ENCODE results near the gene C1QTNF5. TPM values are rescaled to one million over a fixed set of nuclear protein-coding genes. Genes with fewer than 3 reads are reported as not detected.
A peak's percentile ranks its signal among the peaks of the same experiment; 100 is the strongest.

Gene C1QTNF5
- total and polyA plus RNA-seq, 7 donors, result 3.2 to 12.0 (median 8.1) TPM

DNA sequence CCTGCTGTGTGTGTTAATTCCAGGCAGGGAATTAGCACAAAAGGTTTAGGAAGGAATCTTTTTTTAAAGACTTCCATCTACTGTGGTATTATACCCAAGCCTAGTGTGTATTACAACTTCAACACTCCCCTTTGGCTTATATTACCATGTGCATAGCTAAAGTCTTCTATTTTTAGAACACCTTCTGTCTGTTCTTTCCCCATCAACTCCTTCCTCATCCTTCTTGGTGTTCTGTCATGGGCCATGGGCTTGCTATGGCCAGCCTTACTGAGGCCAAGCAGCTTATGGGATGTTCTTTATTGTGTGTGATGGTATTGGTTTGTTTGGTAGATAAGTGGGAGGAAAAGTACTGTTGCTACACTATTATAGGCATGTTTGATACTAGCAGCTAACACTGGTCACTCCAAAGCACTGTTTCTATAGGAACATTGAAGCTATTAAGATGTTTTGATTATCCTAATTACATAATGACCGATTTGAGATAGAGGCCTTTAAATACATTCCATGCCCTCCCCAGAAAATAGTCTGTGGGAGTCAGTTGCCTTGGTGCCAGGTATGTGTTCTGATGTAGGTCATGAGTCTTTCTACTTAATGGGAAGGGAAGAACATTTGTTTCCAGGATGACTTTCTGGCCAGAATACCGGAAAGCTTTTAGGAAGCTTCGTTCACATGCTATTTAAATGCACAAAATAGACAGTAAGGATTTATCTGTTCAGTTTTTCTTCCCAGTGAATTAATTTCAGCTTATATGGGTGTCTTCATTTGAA lies 40.3 kb downstream of the C1QTNF5 start:
- Histone ChIP-seq H3K36me3 (ENCODE audit: insufficient read depth in 1 of 2, low read depth in 1 of 2) (peaks cover 0 to 56% of the 10 kb centered on the region in 2 donors), H3K27me3 (ENCODE audit: insufficient read depth in 3 of 3, low read length in 2 of 3) (no peaks in the 10 kb centered on the region), H3K27ac (peak overlapping the region; percentile 89), H3K4me1 (peaks cover 81% of the 10 kb centered on the region), H3K9me3 (no peaks in the 10 kb centered on the region), H3K4me3 (peak overlapping the region; percentile 2)
- ATAC-seq, result peak; percentile 59 to 73 (median 70)
- intact Hi-C loops (cut with DNase I), result no loop called here
- TF ChIP-seq, protein P1, sequence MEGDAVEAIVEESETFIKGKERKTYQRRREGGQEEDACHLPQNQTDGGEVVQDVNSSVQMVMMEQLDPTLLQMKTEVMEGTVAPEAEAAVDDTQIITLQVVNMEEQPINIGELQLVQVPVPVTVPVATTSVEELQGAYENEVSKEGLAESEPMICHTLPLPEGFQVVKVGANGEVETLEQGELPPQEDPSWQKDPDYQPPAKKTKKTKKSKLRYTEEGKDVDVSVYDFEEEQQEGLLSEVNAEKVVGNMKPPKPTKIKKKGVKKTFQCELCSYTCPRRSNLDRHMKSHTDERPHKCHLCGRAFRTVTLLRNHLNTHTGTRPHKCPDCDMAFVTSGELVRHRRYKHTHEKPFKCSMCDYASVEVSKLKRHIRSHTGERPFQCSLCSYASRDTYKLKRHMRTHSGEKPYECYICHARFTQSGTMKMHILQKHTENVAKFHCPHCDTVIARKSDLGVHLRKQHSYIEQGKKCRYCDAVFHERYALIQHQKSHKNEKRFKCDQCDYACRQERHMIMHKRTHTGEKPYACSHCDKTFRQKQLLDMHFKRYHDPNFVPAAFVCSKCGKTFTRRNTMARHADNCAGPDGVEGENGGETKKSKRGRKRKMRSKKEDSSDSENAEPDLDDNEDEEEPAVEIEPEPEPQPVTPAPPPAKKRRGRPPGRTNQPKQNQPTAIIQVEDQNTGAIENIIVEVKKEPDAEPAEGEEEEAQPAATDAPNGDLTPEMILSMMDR (IDR thresholded peaks at IDR 0.05), result no peak
- 21 to 45% (median 40%) methylated on average over 3 of the region's 3 CpGs for WGBS, 3 donors
- DNase-seq, result no peak

DNA sequence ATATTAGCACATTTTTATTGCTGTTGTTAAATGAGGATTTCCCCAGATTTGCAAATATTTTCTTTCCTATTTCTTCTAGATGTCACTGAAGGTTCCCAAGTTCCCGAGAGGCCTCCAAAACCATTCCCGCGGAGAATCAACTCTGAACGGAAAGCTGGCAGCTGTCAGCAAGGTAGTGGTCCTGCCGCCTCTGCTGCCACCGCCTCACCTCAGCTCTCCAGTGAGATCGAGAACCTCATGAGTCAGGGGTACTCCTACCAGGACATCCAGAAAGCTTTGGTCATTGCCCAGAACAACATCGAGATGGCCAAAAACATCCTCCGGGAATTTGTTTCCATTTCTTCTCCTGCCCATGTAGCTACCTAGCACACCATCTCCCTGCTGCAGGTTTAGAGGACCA lies 41.3 kb downstream of the C1QTNF5 start:
- 59 to 67% (median 64%) methylated on average over 9 of the region's 9 CpGs for WGBS, 3 donors
- no peaks in the 10 kb centered on the region for H3K27me3 ChIP-seq (ENCODE audit: insufficient read depth in 3 of 3, low read length in 2 of 3)
- peaks cover 71% of the 10 kb centered on the region for H3K4me1 ChIP-seq
- DNase-seq (no peak), ATAC-seq (peak in 1 of 4 donors; percentile 1)
- no peak overlapping the region for H3K4me3 ChIP-seq
- peak overlapping the region; percentile 89 for H3K27ac ChIP-seq
- TF ChIP-seq, protein P1 (IDR thresholded peaks at IDR 0.05), result no peak
- H3K36me3 ChIP-seq (ENCODE audit: insufficient read depth in 1 of 2, low read depth in 1 of 2), result peaks cover 0 to 56% of the 10 kb centered on the region in 2 donors
- no peaks in the 10 kb centered on the region for H3K9me3 ChIP-seq
- intact Hi-C loops (cut with DNase I), result loop anchor here in 1 of 2 donors (2.0 kb wide), 1 partner anchor 35 kb away; the partner anchor contains the start of gene RNF26

DNA sequence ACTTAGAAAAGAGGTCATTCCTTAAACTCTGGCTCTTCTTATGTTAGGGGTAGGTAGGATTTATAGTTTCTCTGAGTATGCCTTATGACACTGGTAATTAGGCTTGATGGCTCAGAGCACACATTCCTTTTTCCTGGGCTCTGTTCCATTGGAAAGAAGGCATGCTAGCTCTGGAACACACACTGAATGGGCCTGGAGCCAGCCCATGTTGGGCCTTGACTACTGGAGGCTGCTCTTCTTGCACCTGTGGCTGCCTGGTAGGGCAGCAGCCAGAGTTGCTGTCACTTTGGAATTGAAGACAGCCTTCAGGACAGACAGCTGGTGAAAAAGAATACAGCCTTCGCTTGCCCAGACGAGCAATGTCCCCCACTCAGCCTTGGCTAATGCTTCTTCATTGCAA lies 42.0 kb downstream of the C1QTNF5 start:
- 28 to 33% (median 31%) methylated on average over 2 of the region's 2 CpGs for WGBS, 3 donors
- ATAC-seq, result peak; percentile 92 to 94 (median 94)

DNA sequence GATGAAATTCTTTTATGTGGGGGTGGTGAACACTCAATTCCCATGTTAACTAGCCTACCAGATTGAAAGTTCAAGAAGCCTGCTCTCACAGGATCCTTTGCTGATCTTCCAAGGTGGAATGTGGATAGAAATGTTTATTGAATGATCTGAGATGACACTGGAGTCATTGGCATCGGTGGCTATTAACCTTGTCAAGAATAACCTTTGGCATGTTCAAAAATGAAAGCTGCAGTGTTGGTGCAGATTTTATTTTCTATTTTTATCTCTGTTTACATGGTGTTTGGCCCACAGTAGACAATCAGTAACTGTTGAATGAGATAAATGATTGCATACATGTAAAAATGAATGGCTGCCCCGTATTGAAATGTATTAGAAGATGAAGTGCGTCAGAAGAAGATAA lies 42.7 kb downstream of the C1QTNF5 start:
- no peaks in the 10 kb centered on the region for H3K9me3 ChIP-seq
- DNase-seq (no peak), ATAC-seq (no peak)
- 29 to 42% (median 29%) methylated on average over 3 of the region's 3 CpGs for WGBS, 3 donors
- H3K36me3 ChIP-seq (ENCODE audit: insufficient read depth in 1 of 2, low read depth in 1 of 2), result peaks cover 0 to 42% of the 10 kb centered on the region in 2 donors
- H3K4me1 ChIP-seq, result peaks cover 58% of the 10 kb centered on the region
- peak overlapping the region; percentile 89 for H3K27ac ChIP-seq
- no peaks in the 10 kb centered on the region for H3K27me3 ChIP-seq (ENCODE audit: insufficient read depth in 3 of 3, low read length in 2 of 3)
- peak overlapping the region; percentile 10 for H3K4me3 ChIP-seq
- intact Hi-C loops (cut with DNase I), result loop anchor here in 1 of 2 donors (2.0 kb wide), 1 partner anchor 37 kb away; the partner anchor contains the start of gene RNF26
- TF ChIP-seq, protein P1 (IDR thresholded peaks at IDR 0.05), result no peak

More for the DNA sequence above, 42.0 kb downstream of the C1QTNF5 start:
- Histone ChIP-seq H3K4me1 (peaks cover 64% of the 10 kb centered on the region), H3K9me3 (no peaks in the 10 kb centered on the region), H3K27ac (peak overlapping the region; percentile 89), H3K4me3 (peak overlapping the region; percentile 10), H3K36me3 (ENCODE audit: insufficient read depth in 1 of 2, low read depth in 1 of 2) (peaks cover 0 to 50% of the 10 kb centered on the region in 2 donors), H3K27me3 (ENCODE audit: insufficient read depth in 3 of 3, low read length in 2 of 3) (no peaks in the 10 kb centered on the region)
- intact Hi-C loops (cut with DNase I), result loop anchor here in 1 of 2 donors (2.0 kb wide), 1 partner anchor 36 kb away; the partner anchor contains the start of gene RNF26
- DNase-seq, result peak; percentile 78 to 94
- TF ChIP-seq, protein P1 (IDR thresholded peaks at IDR 0.05), result no peak
